ENCODE results near the gene KLHL22.
"Not testable (repeated sequence)": the region's sequence is repeated elsewhere in the genome, so short reads cannot be mapped to it uniquely, and the experiment has no call there.

Gene KLHL22

GRCh38 chr22:20471126-20471833, 24.3 kb downstream of the KLHL22 start:
- no peak overlapping the region for H3K4me3 ChIP-seq (ENCODE audit: low read depth, low read length)
- no peak for TF ChIP-seq CTCF (IDR thresholded peaks at IDR 0.05; ENCODE audit: low read depth, low read length)

- not testable (repeated sequence) for H3K4me3 ChIP-seq (ENCODE audit: low read depth, low read length)
Measured at GRCh38 chr22:20470525-20470924, 25.1 kb downstream of the KLHL22 start.

- no peak overlapping the region for H3K4me3 ChIP-seq (ENCODE audit: low read depth, low read length)
- TF ChIP-seq CTCF (IDR thresholded peaks at IDR 0.05; ENCODE audit: low read depth, low read length) = no peak
Measured at GRCh38 chr22:20469110-20469868, 26.3 kb downstream of the KLHL22 start.

GRCh38 chr22:20466659-20467379, 28.8 kb downstream of the KLHL22 start:
- no peak overlapping the region for H3K4me3 ChIP-seq (ENCODE audit: low read depth, low read length)
- no peak for TF ChIP-seq CTCF (IDR thresholded peaks at IDR 0.05; ENCODE audit: low read depth, low read length)

- H3K4me3 ChIP-seq (ENCODE audit: low read depth, low read length) = no peak overlapping the region
- no peak for TF ChIP-seq CTCF (IDR thresholded peaks at IDR 0.05; ENCODE audit: low read depth, low read length)
Measured at GRCh38 chr22:20465759-20466077, 29.9 kb downstream of the KLHL22 start.

GRCh38 chr22:20464912-20465758, 30.5 kb downstream of the KLHL22 start:
- no peak overlapping the region for H3K4me3 ChIP-seq (ENCODE audit: low read depth, low read length)
- TF ChIP-seq CTCF (IDR thresholded peaks at IDR 0.05; ENCODE audit: low read depth, low read length) = no peak

- H3K4me3 ChIP-seq (ENCODE audit: low read depth, low read length) = no peak overlapping the region
- no peak for TF ChIP-seq CTCF (IDR thresholded peaks at IDR 0.05; ENCODE audit: low read depth, low read length)
Measured at GRCh38 chr22:20464096-20464614, 31.4 kb downstream of the KLHL22 start.

Measured in WI38 (cell line).